ENCODE results near the gene NEAT1. TPM values are rescaled to one million over a fixed set of nuclear protein-coding genes. Genes with fewer than 3 reads are reported as not detected.
"Not testable (repeated sequence)": the region's sequence is repeated elsewhere in the genome, so short reads cannot be mapped to it uniquely, and the experiment has no call there.

Gene NEAT1
- total RNA-seq, 2 experiments from 2014 or later: 525 to 618 TPM

- DNase-seq: no peak
- no peak overlapping the region for H3K4me3 Mint-ChIP-seq
- CTCF ChIA-PET: interaction anchor here (0.6 to 1.0 kb wide), 2 partner anchors 19 to 86 kb away, joined by 3 to 4 read pairs; no protein-coding TSS in a partner anchor
- no peak for ATAC-seq
- no peak overlapping the region for H3K27ac Mint-ChIP-seq
- peaks cover 27% of the 10 kb centered on the region for H3K4me1 Mint-ChIP-seq
- H3K9me3 Mint-ChIP-seq (ENCODE audit: low read depth): peaks cover 1% of the 10 kb centered on the region
- no peaks in the 10 kb centered on the region for H3K27me3 Mint-ChIP-seq
- peaks cover 9% of the 10 kb centered on the region for H3K36me3 Mint-ChIP-seq
These were observed 30.4 kb downstream of the NEAT1 start for GRCh38 chr11:65452806-65453490.

- ATAC-seq: no peak
- H3K9me3 Mint-ChIP-seq (ENCODE audit: low read depth): peaks cover 1% of the 10 kb centered on the region
- peak overlapping the region; percentile 90 for H3K4me3 Mint-ChIP-seq
- H3K27me3 Mint-ChIP-seq: no peaks in the 10 kb centered on the region
- DNase-seq: no peak
- peaks cover 9% of the 10 kb centered on the region for H3K36me3 Mint-ChIP-seq
- peak overlapping the region; percentile 88 for H3K27ac Mint-ChIP-seq
- peaks cover 30% of the 10 kb centered on the region for H3K4me1 Mint-ChIP-seq
- CTCF ChIA-PET: interaction anchor here (1.3 kb wide), 1 partner anchor 57 kb away, joined by 3 read pairs; no protein-coding TSS in a partner anchor
These were observed 31.7 kb downstream of the NEAT1 start for GRCh38 chr11:65454311-65454695.

DNA sequence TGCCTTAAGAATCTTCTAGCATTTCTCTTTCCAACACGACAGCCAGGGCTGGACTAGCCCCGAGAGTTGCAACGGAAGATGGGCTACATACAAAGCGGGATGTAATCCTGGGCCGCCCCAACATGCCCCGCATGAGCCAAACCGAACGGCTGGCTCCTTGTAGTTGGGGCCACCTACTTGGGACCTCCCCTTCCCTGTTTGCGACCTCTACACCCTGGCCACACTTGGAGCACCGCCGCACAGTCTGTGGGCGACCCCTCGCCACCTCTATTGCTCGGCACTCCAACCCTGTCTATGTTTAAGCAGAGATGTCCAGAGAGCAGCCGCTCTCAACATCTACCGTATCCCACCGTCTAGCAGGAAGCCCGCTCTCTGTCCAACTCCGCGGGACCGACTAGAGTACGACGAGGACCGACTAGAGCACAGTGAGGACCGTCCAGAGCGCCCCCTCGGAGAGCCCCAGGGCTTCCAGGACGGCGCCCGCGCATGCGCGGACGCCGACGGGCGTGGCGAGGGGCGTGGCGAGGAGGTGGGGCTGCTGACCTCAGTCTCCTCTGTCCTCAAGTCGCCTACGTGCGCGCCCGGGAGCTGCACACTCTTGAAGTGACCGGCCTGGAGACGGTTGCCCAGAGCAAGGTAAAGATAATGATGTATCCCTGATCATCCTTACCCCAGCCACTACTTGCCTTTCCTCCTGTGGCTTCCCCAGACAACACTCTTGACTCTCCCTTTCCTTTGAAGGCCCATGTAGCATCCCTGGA, 32.3 kb downstream of the NEAT1 start:
- no peaks in the 10 kb centered on the region for H3K27me3 Mint-ChIP-seq
- peaks cover 7% of the 10 kb centered on the region for H3K36me3 Mint-ChIP-seq
- DNase-seq (peak; percentile 92), ATAC-seq (peak; percentile 98)
- peak overlapping the region; percentile 90 for H3K4me3 Mint-ChIP-seq
- CTCF ChIA-PET: interaction anchor here (0.6 to 1.3 kb wide), 6 partner anchors 14 to 98 kb away, joined by 3 to 4 read pairs (median 3); no protein-coding TSS in a partner anchor
- H3K4me1 Mint-ChIP-seq: peaks cover 34% of the 10 kb centered on the region
- peak overlapping the region; percentile 88 for H3K27ac Mint-ChIP-seq
- H3K9me3 Mint-ChIP-seq (ENCODE audit: low read depth): no peaks in the 10 kb centered on the region

- Mint-ChIP-seq H3K4me1 (peaks cover 34% of the 10 kb centered on the region), H3K27me3 (no peaks in the 10 kb centered on the region), H3K27ac (no peak overlapping the region), H3K4me3 (peak overlapping the region; percentile 90), H3K9me3 (ENCODE audit: low read depth) (no peaks in the 10 kb centered on the region), H3K36me3 (peaks cover 7% of the 10 kb centered on the region)
- ATAC-seq (no peak), DNase-seq (no peak)
- CTCF ChIA-PET: no interaction called here
These were observed 33.8 kb downstream of the NEAT1 start for GRCh38 chr11:65456418-65456817.

GRCh38 chr11:65459552-65459951, 37.0 kb downstream of the NEAT1 start:
- Mint-ChIP-seq H3K36me3 (peaks cover 7% of the 10 kb centered on the region), H3K4me3 (no peak overlapping the region), H3K4me1 (peaks cover 28% of the 10 kb centered on the region), H3K9me3 (ENCODE audit: low read depth) (no peaks in the 10 kb centered on the region), H3K27ac (no peak overlapping the region), H3K27me3 (no peaks in the 10 kb centered on the region)
- no peak for ATAC-seq
- DNase-seq: no peak
- CTCF ChIA-PET: interaction anchor here (0.7 to 1.1 kb wide), 2 partner anchors 12 to 1459 kb away, joined by 3 to 4 read pairs; no protein-coding TSS in a partner anchor

DNA sequence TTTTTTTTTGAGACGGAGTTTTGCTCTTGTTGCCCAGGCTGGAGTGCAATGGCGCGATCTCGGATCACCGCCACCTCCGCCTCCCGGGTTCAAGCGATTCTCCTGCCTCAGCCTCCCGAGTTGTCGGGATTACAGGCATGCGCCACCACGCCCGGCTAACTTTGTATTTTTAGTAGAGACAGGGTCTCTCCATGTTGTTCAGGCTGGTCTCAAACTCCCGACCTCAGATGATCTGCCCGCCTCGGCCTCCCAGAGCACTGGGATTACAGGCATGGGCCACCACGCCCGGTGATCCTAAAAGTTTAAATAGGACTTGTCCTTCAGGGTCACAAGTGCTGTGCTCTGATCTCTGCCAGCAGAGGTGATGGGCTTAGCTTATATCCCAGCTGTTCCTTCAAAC, 42.9 kb downstream of the NEAT1 start:
- peaks cover 13% of the 10 kb centered on the region for H3K4me1 Mint-ChIP-seq
- not testable (repeated sequence) for DNase-seq; H3K9me3 Mint-ChIP-seq (ENCODE audit: low read depth); H3K27me3 Mint-ChIP-seq; ATAC-seq; H3K4me3 Mint-ChIP-seq; H3K36me3 Mint-ChIP-seq; H3K27ac Mint-ChIP-seq
- CTCF ChIA-PET: interaction anchor here (1.0 to 3.7 kb wide), 4 partner anchors 14 to 123 kb away, joined by 3 to 19 read pairs (median 3); no protein-coding TSS in a partner anchor

DNA sequence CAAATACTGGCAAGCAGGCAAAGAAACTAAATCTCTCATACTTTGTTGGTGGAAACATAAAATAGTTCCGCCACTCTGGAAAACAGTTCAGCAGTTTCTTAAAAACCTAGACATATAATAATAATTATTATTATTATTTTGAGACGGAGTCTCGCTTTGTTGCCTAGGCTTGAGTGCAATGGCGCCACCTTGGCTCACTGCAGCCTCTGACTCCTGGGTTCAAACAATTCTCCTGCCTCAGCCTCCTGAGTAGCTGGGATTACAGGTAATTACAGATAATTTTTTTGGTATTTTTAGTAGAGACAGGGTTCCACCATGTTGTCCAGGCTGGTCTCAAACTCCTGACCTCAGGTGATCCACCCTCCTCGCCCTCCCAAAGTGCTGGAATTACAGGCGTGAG, 44.7 kb downstream of the NEAT1 start:
- peaks cover 27% of the 10 kb centered on the region for H3K4me1 Mint-ChIP-seq
- H3K9me3 Mint-ChIP-seq (ENCODE audit: low read depth); ATAC-seq; H3K36me3 Mint-ChIP-seq; H3K27ac Mint-ChIP-seq; H3K4me3 Mint-ChIP-seq; DNase-seq; H3K27me3 Mint-ChIP-seq: not testable (repeated sequence)
- CTCF ChIA-PET: interaction anchor here (0.7 to 5.8 kb wide), 2 partner anchors 42 to 50 kb away, joined by 3 to 80 read pairs; no protein-coding TSS in a partner anchor

DNA sequence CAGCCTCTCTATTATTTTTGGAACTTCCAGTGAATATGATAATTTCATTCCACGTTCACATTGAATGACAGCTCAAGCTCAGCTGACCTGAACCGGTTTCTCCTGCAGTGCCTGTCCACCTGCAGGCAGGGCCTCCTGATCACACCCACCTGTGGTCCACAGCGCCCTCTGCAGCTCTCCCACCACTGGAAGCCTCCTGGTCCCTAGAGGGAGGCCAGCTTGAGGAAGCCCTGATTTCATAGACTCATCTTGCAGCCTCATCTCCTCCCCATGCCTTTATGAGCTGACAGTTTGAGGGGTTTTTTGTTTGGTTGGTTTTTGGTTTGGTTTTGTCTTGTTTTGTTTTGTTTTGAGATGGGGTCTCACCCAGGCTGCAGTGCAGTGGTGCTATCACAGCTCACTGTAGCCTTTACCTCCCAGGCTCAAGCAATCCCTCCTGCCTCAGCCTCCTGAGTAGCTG, 46.3 kb downstream of the NEAT1 start:
- Mint-ChIP-seq H3K9me3 (ENCODE audit: low read depth) (no peaks in the 10 kb centered on the region), H3K27me3 (no peaks in the 10 kb centered on the region), H3K36me3 (no peaks in the 10 kb centered on the region), H3K4me3 (no peak overlapping the region), H3K4me1 (peaks cover 27% of the 10 kb centered on the region), H3K27ac (no peak overlapping the region)
- peak; percentile 45 for ATAC-seq
- peak; percentile 85 for DNase-seq
- CTCF ChIA-PET: interaction anchor here (0.7 to 5.8 kb wide), 21 partner anchors 8 to 137 kb away, joined by 3 to 80 read pairs (median 3); partner anchors contain the start of gene FRMD8

DNA sequence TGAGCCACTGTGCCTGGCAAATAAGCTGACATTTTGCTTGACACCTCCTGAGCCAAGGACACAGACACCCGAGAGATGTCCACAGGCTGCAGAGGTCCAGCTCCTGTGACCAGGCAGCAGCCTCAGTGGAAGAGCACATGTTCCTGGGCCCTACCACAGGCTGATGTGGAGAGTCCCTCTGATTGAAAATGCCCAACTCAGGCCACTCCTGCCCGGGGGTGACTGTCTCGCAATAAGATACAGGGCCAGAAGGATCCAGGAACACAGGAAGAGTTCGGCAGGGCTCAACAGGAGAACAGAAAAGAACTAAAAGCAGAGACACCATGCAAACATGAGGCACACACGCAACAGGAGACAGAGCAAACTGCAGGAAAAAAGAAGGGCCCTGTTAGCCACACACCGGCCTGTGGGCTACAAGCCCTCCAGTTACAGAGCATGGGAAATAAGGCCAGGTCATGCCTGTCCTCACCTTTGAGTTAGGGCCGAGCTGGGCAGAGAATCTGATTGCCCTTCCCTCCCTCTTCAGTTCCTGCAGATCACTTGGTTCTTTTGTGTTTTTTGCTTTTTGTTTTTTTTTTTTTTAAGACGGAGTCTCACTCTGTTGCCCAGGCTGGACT, 47.9 kb downstream of the NEAT1 start:
- Mint-ChIP-seq H3K36me3 (no peaks in the 10 kb centered on the region), H3K4me1 (peaks cover 30% of the 10 kb centered on the region), H3K27me3 (no peaks in the 10 kb centered on the region), H3K27ac (peak overlapping the region; percentile 62), H3K4me3 (no peak overlapping the region), H3K9me3 (ENCODE audit: low read depth) (no peaks in the 10 kb centered on the region)
- CTCF ChIA-PET: interaction anchor here (0.9 to 5.8 kb wide), 9 partner anchors 9 to 115 kb away, joined by 3 to 80 read pairs (median 8); partner anchors contain the start of gene MALAT1
- DNase-seq (no peak), ATAC-seq (no peak)

GRCh38 chr11:65471447-65471891, 48.9 kb downstream of the NEAT1 start:
- Mint-ChIP-seq H3K9me3 (ENCODE audit: low read depth) (no peaks in the 10 kb centered on the region), H3K4me3 (no peak overlapping the region), H3K27ac (peak overlapping the region; percentile 91), H3K4me1 (peaks cover 32% of the 10 kb centered on the region), H3K27me3 (no peaks in the 10 kb centered on the region), H3K36me3 (no peaks in the 10 kb centered on the region)
- ATAC-seq: peak; percentile 2
- CTCF ChIA-PET: interaction anchor here (0.7 to 5.8 kb wide), 24 partner anchors 8 to 142 kb away, joined by 3 to 80 read pairs (median 4); partner anchors contain the start of genes MALAT1, SCYL1 and SLC25A45
- no peak for DNase-seq

GRCh38 chr11:65472588-65473277, 50.1 kb downstream of the NEAT1 start:
- CTCF ChIA-PET: interaction anchor here (0.6 to 5.8 kb wide), 13 partner anchors 17 to 223 kb away, joined by 3 to 80 read pairs (median 4); partner anchors contain the start of genes MALAT1, SCYL1 and SLC25A45
- ATAC-seq, DNase-seq: not testable (repeated sequence)

GRCh38 chr11:65473278-65473860, 50.8 kb downstream of the NEAT1 start:
- CTCF ChIA-PET: no interaction called here
- Mint-ChIP-seq H3K4me3 (no peak overlapping the region), H3K4me1 (peaks cover 33% of the 10 kb centered on the region), H3K36me3 (peaks cover 3% of the 10 kb centered on the region), H3K9me3 (ENCODE audit: low read depth) (no peaks in the 10 kb centered on the region), H3K27me3 (no peaks in the 10 kb centered on the region), H3K27ac (peak overlapping the region; percentile 91)
- no peak for DNase-seq
- ATAC-seq: no peak

More at GRCh38 chr11:65472588-65473277, 50.1 kb downstream of the NEAT1 start:
- H3K4me3 Mint-ChIP-seq; H3K9me3 Mint-ChIP-seq (ENCODE audit: low read depth); H3K36me3 Mint-ChIP-seq; H3K27me3 Mint-ChIP-seq: not testable (repeated sequence)
- peak overlapping the region; percentile 91 for H3K27ac Mint-ChIP-seq
- peaks cover 36% of the 10 kb centered on the region for H3K4me1 Mint-ChIP-seq

Data from activated CD8-positive, alpha-beta memory T cell treated with anti-CD3 and anti-CD28 coated beads, Interleukin-2, amount 10 ng/mL, durations not matched to agents 7 days and 5 days (primary cell).